ENCODE results near the gene KIZ. TPM values are rescaled to one million over a fixed set of nuclear protein-coding genes. Genes with fewer than 3 reads are reported as not detected.

KIZ gene
- total RNA-seq, 2 donors from 2014 or later = 6.3 to 17.1 TPM

- intact Hi-C loops (cut with DNase I) = no loop called here
- Histone ChIP-seq H3K27ac (no peak overlapping the region), H3K9me3 (no peaks in the 10 kb centered on the region), H3K36me3 (no peaks in the 10 kb centered on the region), H3K9ac (ENCODE audit: low read depth in 2 of 2, low read length in 2 of 2) (no peak overlapping the region), H3K27me3 (peaks cover 88% of the 10 kb centered on the region), H3K4me3 (peak overlapping the region; percentile 47), H3K4me1 (peaks cover 23% of the 10 kb centered on the region)
- peak; percentile 51 for DNase-seq
- no peak for TF ChIP-seq CTCF (IDR thresholded peaks at IDR 0.05)
Observed at GRCh38 chr20:21101932-21102575, 23.8 kb upstream of the KIZ start.

GRCh38 chr20:21102603-21103311, 23.1 kb upstream of the KIZ start:
- Histone ChIP-seq H3K27ac (no peak overlapping the region), H3K4me1 (peaks cover 23% of the 10 kb centered on the region), H3K9me3 (no peaks in the 10 kb centered on the region), H3K27me3 (peaks cover 88% of the 10 kb centered on the region), H3K4me3 (peak overlapping the region; percentile 47), H3K9ac (ENCODE audit: low read depth in 2 of 2, low read length in 2 of 2) (no peak overlapping the region), H3K36me3 (no peaks in the 10 kb centered on the region)
- TF ChIP-seq CTCF (IDR thresholded peaks at IDR 0.05) = no peak
- DNase-seq = peak; percentile 46
- intact Hi-C loops (cut with DNase I) = no loop called here

GRCh38 chr20:21103582-21104465, 22.1 kb upstream of the KIZ start:
- intact Hi-C loops (cut with DNase I) = no loop called here

GRCh38 chr20:21104466-21104761, 21.5 kb upstream of the KIZ start:
- no peak overlapping the region for H3K4me3 ChIP-seq
- H3K4me1 ChIP-seq = peaks cover 23% of the 10 kb centered on the region
- intact Hi-C loops (cut with DNase I) = no loop called here
- DNase-seq = no peak
- H3K36me3 ChIP-seq = no peaks in the 10 kb centered on the region
- TF ChIP-seq CTCF (IDR thresholded peaks at IDR 0.05) = no peak
- H3K27ac ChIP-seq = no peak overlapping the region
- H3K9ac ChIP-seq (ENCODE audit: low read depth in 2 of 2, low read length in 2 of 2) = no peak overlapping the region
- peaks cover 81% of the 10 kb centered on the region for H3K27me3 ChIP-seq
- H3K9me3 ChIP-seq = no peaks in the 10 kb centered on the region

More at GRCh38 chr20:21103582-21104465, 22.1 kb upstream of the KIZ start:
- H3K36me3 ChIP-seq = no peaks in the 10 kb centered on the region
- peaks cover 23% of the 10 kb centered on the region for H3K4me1 ChIP-seq
- no peak overlapping the region for H3K9ac ChIP-seq (ENCODE audit: low read depth in 2 of 2, low read length in 2 of 2)
- no peak overlapping the region for H3K27ac ChIP-seq
- H3K4me3 ChIP-seq = no peak overlapping the region
- H3K27me3 ChIP-seq = peaks cover 87% of the 10 kb centered on the region
- no peak for DNase-seq
- H3K9me3 ChIP-seq = no peaks in the 10 kb centered on the region
- no peak for TF ChIP-seq CTCF (IDR thresholded peaks at IDR 0.05)

GRCh38 chr20:21104921-21105320, 21.0 kb upstream of the KIZ start:
- intact Hi-C loops (cut with DNase I) = no loop called here
- Histone ChIP-seq H3K9me3 (no peaks in the 10 kb centered on the region), H3K27me3 (peaks cover 77% of the 10 kb centered on the region), H3K4me3 (no peak overlapping the region), H3K9ac (ENCODE audit: low read depth in 2 of 2, low read length in 2 of 2) (no peak overlapping the region), H3K4me1 (peaks cover 23% of the 10 kb centered on the region), H3K27ac (no peak overlapping the region), H3K36me3 (no peaks in the 10 kb centered on the region)
- TF ChIP-seq CTCF (IDR thresholded peaks at IDR 0.05) = no peak
- no peak for DNase-seq
